Lower leg skin (tissue), 4 donors: Measurements from ENCODE around the gene MYO9B. TPM values are rescaled to one million over a fixed set of nuclear protein-coding genes. Genes with fewer than 3 reads are reported as not detected.

Experiments used
- DNase-seq, 2 donors: peaks; one replicate each; pipeline ENCODE4 v3.0.0-alpha.2; 2019; ENCODE audit warnings: low spot score in 2 of 2
- H3K4me3 ChIP-seq: fragments of 200-600 bp; sonication (generic); 2 replicates; pipeline ENCODE4 v1.5.1; 2017; ENCODE audit warnings: mild to moderate bottlenecking, low read depth; ENCODE audit not compliant: poor library complexity, severe bottlenecking
- CTCF ChIP-seq, 3 donors: fragments of 450-650 bp; IDR thresholded peaks; one replicate each; pipeline ENCODE4 v1.5.1; 2016; ENCODE audit warnings: antibody characterized with exemption in 3 of 3, mild to moderate bottlenecking in 3 of 3, moderate library complexity in 2 of 3
- POLR2A ChIP-seq, 2 donors: fragments of 450-650 bp; IDR thresholded peaks; one replicate each; pipeline ENCODE4 v1.6.1; 2016 to 2017; ENCODE audit warnings: antibody characterized with exemption in 2 of 2, mild to moderate bottlenecking in 1 of 2, moderate library complexity in 1 of 2
- WGBS, 2 donors: methylation state at CpG; one replicate each; pipeline ENCODE4 v1.1.5; 2018; 5-methylcytosine and 5-hydroxymethylcytosine counted together
- intact Hi-C: fragments of 100-400 bp; cut with DNase I; formaldehyde crosslinking; loops from one replicate; pipeline ENCODE4 v1.15.0; 2023; ENCODE audit warnings: low total_unique reads
- total RNA-seq, 4 donors: library from RNA; depleted of rRNA; stranded (reverse); fragments of >200 nt; gene quantifications; one replicate each; pipeline ENCODE4 v1.1.0, GENCODE V29; 2016

The MYO9B gene
- total RNA-seq, 4 donors from 2014 or later = 29.2 to 63.1 (median 43.5) TPM

DNA sequence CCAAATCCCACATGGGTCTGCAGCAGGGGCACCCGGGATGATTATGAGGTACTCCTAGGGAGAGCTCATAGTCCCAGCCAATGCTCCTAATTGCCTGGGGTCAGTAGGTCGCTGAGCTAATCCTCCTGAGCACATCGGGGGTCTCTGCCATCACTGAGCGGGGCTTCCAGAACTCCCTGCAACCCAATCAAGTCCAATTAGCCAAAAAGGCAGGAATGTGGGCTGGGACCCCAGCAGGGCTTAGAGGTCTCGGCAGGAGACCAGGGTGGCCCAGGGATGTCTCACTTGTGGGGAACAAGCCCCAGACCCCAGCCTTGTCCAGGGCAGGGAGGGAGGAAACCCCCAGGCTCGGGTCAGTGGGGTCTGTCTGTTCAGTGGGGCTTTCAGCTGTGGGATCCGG lies 31.8 kb upstream of the MYO9B start:
- no peak overlapping the region for H3K4me3 ChIP-seq
- DNase-seq = no peak
- intact Hi-C loops = no loop called here
- 64 to 70% methylated on average over 7 of the region's 7 CpGs for WGBS, 2 donors
- TF ChIP-seq CTCF (IDR thresholded peaks at IDR 0.05) (no peak), POLR2A (IDR thresholded peaks at IDR 0.05) (no peak)

DNA sequence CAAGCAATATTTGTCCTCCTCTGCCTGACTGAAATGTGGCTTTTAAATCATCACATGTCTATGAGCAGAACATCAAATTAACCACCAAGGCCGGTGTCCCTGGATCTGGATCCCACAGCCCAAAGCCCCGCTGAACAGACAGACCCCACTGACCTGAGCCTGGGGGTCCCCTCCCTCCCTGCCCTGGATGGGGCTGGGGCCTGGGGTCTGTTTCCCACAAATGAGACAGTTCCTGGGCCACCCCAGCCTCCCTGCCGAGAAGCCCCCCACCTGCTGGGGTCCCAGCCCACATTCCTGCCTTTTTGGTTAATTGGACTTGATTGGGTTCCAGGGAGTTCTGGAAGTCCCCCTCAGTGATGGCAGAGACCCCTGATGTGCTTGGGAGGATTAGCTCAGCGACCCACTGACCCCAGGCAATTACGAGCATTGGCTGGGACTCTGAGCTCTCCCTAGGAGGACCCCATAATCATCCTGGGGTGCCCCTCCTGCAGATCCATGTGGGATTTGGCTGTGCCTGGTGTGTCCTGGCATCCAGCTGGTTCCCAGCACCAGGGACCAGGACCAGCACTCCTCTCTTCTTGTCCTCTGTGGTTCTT lies 29.6 kb upstream of the MYO9B start:
- intact Hi-C loops = no loop called here
- TF ChIP-seq CTCF (IDR thresholded peaks at IDR 0.05) (no peak), POLR2A (IDR thresholded peaks at IDR 0.05) (no peak)
- no peak overlapping the region for H3K4me3 ChIP-seq
- DNase-seq = no peak
- WGBS, 2 donors = 80 to 84% methylated on average over 5 of the region's 5 CpGs

GRCh38 chr19:17048885-17049453 lies 26.6 kb upstream of the MYO9B start:
- WGBS, 2 donors = 82 to 84% methylated on average over 16 of the region's 16 CpGs
- no peak for DNase-seq
- intact Hi-C loops = no loop called here
- no peak overlapping the region for H3K4me3 ChIP-seq
- TF ChIP-seq CTCF (IDR thresholded peaks at IDR 0.05) (no peak), POLR2A (IDR thresholded peaks at IDR 0.05) (no peak)

DNA sequence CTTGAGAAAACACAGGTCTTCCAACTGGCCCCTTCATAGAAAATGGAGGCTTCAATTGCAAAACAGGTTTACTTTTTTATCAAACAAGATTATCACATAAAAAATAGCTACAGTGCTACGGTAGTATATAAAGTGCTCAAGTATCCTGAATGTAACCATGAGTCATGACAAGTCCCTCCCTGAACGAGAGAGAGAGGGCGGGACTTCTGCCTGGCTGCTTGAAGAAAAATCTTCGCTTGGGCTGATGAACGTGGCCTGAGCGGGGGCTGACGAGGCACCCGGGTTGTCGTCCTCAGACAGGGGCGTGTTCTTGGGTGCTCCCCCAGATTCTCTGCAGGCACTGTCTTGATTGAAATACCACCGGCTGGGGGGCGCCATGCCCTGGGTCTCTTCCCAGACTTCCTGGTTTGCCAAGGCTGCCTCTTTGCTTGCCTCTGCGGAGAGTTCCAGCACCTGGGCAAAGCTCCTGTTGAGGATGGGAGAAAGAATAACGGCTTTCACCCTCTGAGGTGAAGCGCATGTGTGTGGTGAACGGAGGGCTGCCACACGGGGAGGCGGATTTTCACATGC lies 25.8 kb upstream of the MYO9B start:
- no peak for TF ChIP-seq POLR2A (IDR thresholded peaks at IDR 0.05)
- TF ChIP-seq CTCF (IDR thresholded peaks at IDR 0.05) = no peak
- WGBS, 2 donors = 58 to 76% methylated on average over 18 of the region's 18 CpGs
- intact Hi-C loops = loop anchor here (5.0 kb wide), 1 partner anchor 277 kb away; no protein-coding TSS in a partner anchor
- no peak overlapping the region for H3K4me3 ChIP-seq
- no peak for DNase-seq

DNA sequence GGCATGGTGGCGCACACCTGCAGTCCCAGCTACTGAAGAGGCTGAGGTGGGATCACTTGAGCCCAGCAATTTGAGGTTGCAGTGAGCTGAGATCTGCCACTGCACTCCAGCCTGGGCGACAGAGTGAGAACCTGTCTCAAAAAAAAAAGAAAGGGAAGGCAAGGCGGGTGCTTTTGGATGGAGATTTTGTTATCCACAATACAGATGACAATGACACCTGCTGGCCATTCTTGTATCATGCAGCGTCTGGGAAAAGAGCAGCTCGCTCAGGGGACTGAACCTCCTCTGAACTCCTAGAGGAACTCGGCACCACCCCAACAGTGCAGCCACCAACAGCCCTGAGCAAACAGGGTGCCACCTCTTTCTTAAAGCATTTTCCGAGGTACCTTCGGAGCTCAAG lies 23.1 kb upstream of the MYO9B start:
- TF ChIP-seq POLR2A (IDR thresholded peaks at IDR 0.05) (no peak), CTCF (IDR thresholded peaks at IDR 0.05) (no peak)
- H3K4me3 ChIP-seq = no peak overlapping the region
- intact Hi-C loops = loop anchor here (5.0 kb wide), 1 partner anchor 280 kb away; no protein-coding TSS in a partner anchor
- WGBS, 2 donors = 61 to 70% methylated on average over 8 of the region's 8 CpGs
- no peak for DNase-seq
